D721Med (cell line): ENCODE data around the gene PRPF40A.

Experiments used
- DNase-seq: peaks from one replicate; pipeline ENCODE4 v3.0.0; 2011; ENCODE audit warnings: low spot score; ENCODE audit not compliant: insufficient read length
- FAIRE-seq: peaks from 2 replicates; lab custom pipeline; 2011; peaks lifted over from hg19 to GRCh38; lab: Jason Lieb, UNC
- TF ChIP-seq, protein P1 (sequence below): IDR thresholded peaks from 2 replicates; pipeline ENCODE4 v1.5.1; 2012; ENCODE audit warnings: mild to moderate bottlenecking, control low read depth; ENCODE audit not compliant: insufficient read depth; ENCODE audit errors: missing control alignments

PRPF40A gene

DNA sequence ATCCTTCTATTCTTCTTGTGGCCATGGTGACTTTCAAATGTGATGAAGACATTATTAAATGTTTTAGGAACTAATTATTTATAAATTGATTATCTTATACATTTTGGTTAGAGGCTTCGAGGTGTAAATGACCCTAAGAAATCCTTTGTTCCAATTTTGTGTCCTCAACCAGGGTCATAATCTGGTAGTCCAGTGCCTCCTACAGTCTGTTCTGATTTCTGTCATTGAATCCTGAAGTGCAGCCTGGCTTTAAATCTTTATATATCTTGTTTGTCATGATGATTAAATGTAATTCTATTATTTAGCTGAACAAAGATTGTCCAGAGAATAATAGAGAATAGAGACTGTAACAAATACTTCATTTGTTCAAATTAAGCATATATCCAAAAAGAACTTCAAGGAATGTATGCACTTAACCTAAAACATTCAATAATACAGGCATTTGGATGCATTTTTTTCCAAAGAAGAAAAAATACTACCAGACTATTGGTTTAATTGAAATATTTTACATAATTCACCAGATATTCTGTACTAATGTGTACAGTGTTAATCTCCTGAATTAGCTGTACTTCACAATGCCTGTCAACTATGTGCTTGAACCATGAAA lies 89.8 kb downstream of the PRPF40A start:
- no peak for DNase-seq
- FAIRE-seq = peak; percentile 41

DNA sequence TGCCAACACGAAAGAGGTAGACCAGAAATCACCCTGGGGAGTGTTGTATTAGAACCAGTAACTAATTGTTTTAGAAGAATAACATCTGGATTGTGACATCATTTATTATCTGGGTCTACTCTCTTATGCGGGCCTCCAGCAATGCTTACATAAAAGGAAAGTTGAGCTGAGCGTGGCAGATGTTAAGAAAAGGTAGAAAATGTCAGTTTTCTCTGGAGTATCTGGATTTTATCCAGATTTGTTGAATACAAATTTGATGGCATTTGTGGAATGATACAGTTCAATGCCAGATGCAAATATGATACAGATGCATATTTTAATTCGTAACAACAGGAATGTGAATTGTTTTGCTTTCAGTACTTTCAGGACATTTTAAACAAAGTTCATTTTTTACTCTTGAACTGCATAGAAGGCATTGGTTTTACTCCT lies 90.3 kb downstream of the PRPF40A start:
- FAIRE-seq = no peak
- DNase-seq = no peak
- TF ChIP-seq, protein P1, sequence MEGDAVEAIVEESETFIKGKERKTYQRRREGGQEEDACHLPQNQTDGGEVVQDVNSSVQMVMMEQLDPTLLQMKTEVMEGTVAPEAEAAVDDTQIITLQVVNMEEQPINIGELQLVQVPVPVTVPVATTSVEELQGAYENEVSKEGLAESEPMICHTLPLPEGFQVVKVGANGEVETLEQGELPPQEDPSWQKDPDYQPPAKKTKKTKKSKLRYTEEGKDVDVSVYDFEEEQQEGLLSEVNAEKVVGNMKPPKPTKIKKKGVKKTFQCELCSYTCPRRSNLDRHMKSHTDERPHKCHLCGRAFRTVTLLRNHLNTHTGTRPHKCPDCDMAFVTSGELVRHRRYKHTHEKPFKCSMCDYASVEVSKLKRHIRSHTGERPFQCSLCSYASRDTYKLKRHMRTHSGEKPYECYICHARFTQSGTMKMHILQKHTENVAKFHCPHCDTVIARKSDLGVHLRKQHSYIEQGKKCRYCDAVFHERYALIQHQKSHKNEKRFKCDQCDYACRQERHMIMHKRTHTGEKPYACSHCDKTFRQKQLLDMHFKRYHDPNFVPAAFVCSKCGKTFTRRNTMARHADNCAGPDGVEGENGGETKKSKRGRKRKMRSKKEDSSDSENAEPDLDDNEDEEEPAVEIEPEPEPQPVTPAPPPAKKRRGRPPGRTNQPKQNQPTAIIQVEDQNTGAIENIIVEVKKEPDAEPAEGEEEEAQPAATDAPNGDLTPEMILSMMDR = no peak

More for the DNA sequence above, 89.8 kb downstream of the PRPF40A start:
- TF ChIP-seq, protein P1 = peak; percentile 72

DNA sequence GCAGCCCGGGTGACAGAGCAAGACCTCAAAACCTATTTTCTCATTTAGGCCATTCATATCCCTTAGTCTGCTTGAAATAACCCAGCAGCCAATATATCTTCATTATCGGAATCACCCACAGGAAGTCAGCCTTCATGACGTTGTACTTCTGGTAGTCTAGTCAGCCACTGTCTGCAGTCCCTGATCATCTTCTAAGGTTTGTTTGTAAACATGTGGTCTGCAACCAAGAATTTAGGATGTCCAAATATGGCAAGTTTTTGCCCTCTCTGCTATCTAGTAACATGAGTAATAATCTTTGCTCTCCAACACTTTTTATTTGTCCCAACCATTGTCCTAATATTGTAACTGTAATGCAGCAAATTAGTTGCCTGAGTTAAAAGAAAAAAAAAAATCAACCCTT lies 92.5 kb downstream of the PRPF40A start:
- FAIRE-seq (no peak), DNase-seq (no peak)

DNA sequence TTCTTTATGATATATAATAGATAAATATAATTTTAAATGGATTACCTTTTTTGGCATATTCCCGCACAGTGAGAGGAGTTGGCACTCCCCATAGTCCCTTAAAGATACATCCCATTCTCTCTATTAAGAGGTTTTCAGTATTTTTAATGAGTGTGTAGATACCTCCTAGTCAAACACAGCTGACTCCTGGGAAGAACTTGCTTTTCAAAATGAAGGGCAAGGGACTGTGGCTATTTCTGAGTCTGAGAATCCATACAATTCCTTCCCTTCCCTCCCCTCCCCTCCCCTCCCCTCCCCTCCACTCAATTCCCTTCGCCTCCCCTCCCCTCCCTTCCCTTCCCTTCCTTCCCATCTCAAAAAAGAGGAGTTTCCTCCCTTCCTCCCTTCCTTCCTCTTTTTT lies 93.5 kb downstream of the PRPF40A start:
- FAIRE-seq (no peak), DNase-seq (no peak)
- TF ChIP-seq, protein P1 = no peak

More for the DNA sequence above, 92.5 kb downstream of the PRPF40A start:
- TF ChIP-seq, protein P1 = no peak

DNA sequence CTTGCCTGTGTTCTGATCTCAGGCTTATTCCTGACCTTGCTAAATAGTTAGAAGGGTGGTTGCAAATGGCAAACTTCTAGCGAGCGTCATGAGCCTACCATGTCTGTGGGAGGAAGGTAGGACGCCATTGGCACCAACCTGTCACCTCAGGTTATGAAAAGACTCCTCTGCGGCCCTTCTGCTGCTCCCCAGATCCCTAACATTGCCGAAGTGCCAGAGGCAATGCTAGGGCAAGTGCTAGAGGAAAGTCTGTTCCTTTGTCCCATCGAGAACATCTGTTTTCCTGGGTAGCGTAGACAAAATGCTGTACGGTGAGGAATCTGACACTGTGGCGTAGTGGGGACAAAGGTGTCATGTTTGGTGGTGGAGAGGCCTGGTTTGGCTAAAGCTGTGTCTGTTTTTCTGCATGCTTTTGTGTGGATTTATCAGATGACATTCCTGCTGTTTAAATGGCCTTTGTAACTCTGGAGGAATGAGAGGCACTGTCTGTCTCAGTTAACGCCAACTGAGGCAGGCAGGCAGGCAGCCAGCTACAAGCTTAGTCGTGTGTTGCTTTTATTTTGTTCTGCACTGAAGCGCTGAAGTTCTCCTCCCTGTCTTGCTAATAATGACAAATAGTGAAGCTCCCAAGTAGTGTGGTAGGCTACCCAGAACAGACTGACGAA lies 94.1 kb downstream of the PRPF40A start:
- TF ChIP-seq, protein P1 = no peak
- no peak for DNase-seq
- FAIRE-seq = no peak

DNA sequence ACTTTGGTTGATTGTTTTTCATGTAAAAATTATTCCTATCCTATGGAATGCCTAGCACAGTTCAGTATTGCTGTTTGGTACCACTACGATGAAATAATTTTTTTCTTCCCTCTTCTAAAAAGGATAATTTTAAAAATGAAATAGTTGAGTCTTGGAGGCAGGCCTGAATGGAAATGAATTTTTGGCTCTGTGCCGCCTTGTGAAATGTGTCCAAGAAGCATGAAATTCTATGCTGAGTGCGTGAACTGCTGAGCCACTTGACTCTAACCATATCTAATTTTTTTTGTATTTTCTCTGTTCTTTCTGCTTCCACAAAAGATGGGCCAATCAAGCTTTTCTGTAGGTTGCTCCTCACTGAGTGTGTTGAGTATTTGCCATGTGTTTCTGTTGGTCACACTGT lies 95.0 kb downstream of the PRPF40A start:
- FAIRE-seq = no peak
- DNase-seq = no peak
- TF ChIP-seq, protein P1 = no peak

DNA sequence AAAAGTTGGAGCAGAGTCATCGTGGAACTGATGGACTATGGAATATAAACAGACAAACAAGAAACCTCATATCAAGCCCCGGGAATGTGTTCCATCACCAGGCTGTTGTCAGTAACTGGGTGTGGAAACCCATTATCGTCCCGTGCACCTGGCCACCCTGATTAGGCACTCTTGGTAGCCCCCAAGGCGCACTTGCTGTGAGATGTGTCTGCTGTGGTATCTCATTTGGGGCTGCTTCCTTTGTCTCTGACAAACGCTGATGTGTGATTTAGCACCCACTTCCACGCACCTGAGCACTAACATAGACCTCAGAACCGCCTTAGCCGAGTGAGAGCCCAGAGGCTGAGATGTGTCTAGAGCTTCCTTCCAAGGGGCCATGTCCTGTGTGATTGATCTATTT lies 96.3 kb downstream of the PRPF40A start:
- FAIRE-seq = no peak
- no peak for DNase-seq
- TF ChIP-seq, protein P1 = no peak
